ENCODE results near the gene APC. TPM values are rescaled to one million over a fixed set of nuclear protein-coding genes. Genes with fewer than 3 reads are reported as not detected.

The APC gene
- total RNA-seq, 1 donor from 2014 or later = 48.5 TPM

DNA sequence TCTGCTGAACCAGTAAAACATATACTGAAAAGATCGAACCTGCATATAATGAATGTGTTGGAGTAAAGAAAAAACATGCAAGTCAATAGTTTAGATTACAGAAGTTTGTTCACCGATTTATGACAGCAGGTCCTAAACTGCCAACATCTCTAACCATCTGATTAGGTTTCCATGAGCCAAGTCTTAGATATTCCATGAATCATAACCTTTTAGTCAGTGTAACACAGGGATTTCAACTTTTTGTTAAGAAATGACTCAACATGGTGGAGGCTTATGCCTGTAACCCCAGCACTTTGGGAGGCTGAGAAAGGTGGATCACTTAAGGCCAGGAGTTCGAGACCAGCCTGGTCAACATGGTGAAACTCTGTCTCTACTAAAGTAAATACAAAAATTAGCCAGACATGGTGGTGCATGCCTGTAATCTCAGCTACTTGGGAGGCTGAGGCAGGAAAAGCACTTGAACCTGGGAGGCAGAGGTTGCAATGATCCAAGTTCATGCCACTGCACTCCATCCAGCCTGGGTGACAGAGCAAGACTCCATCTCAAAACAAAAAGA, 38.7 kb downstream of the APC start:
- DNase-seq (ENCODE audit: low spot score, unreplicated experiment) = no peak
- TF ChIP-seq, protein P1, sequence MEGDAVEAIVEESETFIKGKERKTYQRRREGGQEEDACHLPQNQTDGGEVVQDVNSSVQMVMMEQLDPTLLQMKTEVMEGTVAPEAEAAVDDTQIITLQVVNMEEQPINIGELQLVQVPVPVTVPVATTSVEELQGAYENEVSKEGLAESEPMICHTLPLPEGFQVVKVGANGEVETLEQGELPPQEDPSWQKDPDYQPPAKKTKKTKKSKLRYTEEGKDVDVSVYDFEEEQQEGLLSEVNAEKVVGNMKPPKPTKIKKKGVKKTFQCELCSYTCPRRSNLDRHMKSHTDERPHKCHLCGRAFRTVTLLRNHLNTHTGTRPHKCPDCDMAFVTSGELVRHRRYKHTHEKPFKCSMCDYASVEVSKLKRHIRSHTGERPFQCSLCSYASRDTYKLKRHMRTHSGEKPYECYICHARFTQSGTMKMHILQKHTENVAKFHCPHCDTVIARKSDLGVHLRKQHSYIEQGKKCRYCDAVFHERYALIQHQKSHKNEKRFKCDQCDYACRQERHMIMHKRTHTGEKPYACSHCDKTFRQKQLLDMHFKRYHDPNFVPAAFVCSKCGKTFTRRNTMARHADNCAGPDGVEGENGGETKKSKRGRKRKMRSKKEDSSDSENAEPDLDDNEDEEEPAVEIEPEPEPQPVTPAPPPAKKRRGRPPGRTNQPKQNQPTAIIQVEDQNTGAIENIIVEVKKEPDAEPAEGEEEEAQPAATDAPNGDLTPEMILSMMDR (IDR thresholded peaks at IDR 0.05; ENCODE audit: unreplicated experiment) = no peak
- Mint-ChIP-seq H3K27me3 (no peaks in the 10 kb centered on the region), H3K27ac (no peak overlapping the region), H3K4me3 (ENCODE audit: low read depth) (no peak overlapping the region), H3K9me3 (ENCODE audit: low read depth) (no peaks in the 10 kb centered on the region), H3K4me1 (ENCODE audit: low read depth) (peaks cover 5% of the 10 kb centered on the region), H3K36me3 (ENCODE audit: insufficient read depth) (peaks cover 17% of the 10 kb centered on the region)

DNA sequence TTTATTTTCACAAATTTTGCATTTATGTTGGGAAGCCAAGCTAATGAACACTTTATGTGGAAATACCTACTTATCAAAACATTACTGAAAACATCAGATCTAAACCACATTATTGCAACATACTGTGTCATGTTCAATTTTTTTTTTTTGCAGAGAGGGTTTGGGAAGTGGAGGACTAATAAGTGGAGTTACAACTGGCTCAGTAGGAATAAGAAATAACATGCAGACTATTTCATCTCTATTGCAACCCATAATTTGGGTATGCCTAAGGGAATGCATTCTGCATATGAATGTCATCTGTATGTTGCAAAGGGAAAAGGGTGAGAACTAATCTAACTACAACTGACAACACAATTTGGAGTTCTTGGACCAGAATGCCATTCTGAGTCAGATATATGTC, 41.8 kb downstream of the APC start:
- Mint-ChIP-seq H3K27ac (no peak overlapping the region), H3K36me3 (ENCODE audit: insufficient read depth) (peaks cover 23% of the 10 kb centered on the region), H3K9me3 (ENCODE audit: low read depth) (no peaks in the 10 kb centered on the region), H3K27me3 (no peaks in the 10 kb centered on the region), H3K4me3 (ENCODE audit: low read depth) (no peak overlapping the region), H3K4me1 (ENCODE audit: low read depth) (peaks cover 1% of the 10 kb centered on the region)
- no peak for DNase-seq (ENCODE audit: low spot score, unreplicated experiment)
- TF ChIP-seq, protein P1 (IDR thresholded peaks at IDR 0.05; ENCODE audit: unreplicated experiment) = no peak

DNA sequence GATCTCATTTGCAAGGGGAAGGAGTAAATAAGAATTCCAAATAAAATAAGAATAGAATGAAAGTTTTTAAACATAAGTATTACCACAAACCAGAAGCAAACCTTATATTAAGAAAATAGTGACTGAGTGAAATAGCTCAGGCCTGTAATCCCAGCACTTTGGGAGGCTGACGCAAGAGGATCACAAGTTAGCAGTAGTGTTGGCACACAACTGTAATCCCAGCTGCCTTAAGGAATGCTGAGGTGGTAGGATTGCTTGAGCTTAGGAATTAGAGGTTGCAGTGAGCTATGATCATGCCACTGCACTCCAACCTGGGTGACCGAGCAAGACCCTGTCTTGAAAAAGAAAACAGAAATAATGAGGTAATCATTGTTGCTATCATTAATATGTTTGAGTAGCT, 47.0 kb downstream of the APC start:
- H3K27ac Mint-ChIP-seq = no peak overlapping the region
- peaks cover 4% of the 10 kb centered on the region for H3K4me1 Mint-ChIP-seq (ENCODE audit: low read depth)
- no peaks in the 10 kb centered on the region for H3K27me3 Mint-ChIP-seq
- no peak overlapping the region for H3K4me3 Mint-ChIP-seq (ENCODE audit: low read depth)
- H3K36me3 Mint-ChIP-seq (ENCODE audit: insufficient read depth) = peaks cover 14% of the 10 kb centered on the region
- TF ChIP-seq, protein P1 (IDR thresholded peaks at IDR 0.05; ENCODE audit: unreplicated experiment) = no peak
- DNase-seq (ENCODE audit: low spot score, unreplicated experiment) = no peak
- H3K9me3 Mint-ChIP-seq (ENCODE audit: low read depth) = no peaks in the 10 kb centered on the region

DNA sequence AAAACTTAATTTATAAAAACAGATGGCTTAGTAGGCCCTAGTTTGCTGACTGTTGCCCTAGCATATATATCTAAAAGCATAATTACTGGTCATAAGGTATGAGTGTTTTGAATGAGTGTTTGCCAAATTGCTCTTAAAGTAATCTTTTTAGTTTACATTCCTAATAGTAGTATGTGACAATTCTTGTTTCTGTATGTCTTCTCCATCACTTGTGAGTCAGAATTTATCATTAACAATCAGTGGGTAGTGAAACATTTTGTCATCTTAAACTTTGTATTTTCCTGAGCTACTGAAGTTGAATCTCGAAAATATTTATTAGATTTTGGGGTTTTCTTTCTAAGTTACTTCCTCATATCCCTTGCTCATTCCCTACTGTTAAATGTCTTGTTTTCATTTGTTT, 49.6 kb downstream of the APC start:
- H3K4me3 Mint-ChIP-seq (ENCODE audit: low read depth) = no peak overlapping the region
- H3K4me1 Mint-ChIP-seq (ENCODE audit: low read depth) = peaks cover 3% of the 10 kb centered on the region
- H3K9me3 Mint-ChIP-seq (ENCODE audit: low read depth) = no peaks in the 10 kb centered on the region
- peaks cover 5% of the 10 kb centered on the region for H3K36me3 Mint-ChIP-seq (ENCODE audit: insufficient read depth)
- no peak overlapping the region for H3K27ac Mint-ChIP-seq
- TF ChIP-seq, protein P1 (IDR thresholded peaks at IDR 0.05; ENCODE audit: unreplicated experiment) = no peak
- H3K27me3 Mint-ChIP-seq = no peaks in the 10 kb centered on the region
- DNase-seq (ENCODE audit: low spot score, unreplicated experiment) = no peak

DNA sequence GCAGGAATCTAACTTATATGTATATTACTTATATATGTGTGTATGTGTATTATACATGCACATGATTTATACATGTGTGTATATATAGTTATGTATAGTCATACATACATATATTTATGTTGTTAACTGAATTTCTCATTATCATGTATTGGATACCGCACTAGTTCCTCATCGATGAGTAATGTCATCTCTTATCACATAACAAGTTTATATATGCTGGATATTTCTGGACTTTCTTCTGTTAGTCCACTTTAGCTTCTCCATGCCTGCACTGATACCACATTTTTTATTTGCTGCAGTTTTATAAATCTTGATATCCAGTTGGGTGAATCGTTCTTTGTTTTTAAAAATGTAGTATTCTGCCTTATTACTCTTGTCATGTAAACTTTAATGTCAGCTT, 50.2 kb downstream of the APC start:
- Mint-ChIP-seq H3K27me3 (no peaks in the 10 kb centered on the region), H3K9me3 (ENCODE audit: low read depth) (no peaks in the 10 kb centered on the region)

More for the DNA sequence above, 50.2 kb downstream of the APC start:
- H3K27ac Mint-ChIP-seq = no peak overlapping the region
- TF ChIP-seq, protein P1 (IDR thresholded peaks at IDR 0.05; ENCODE audit: unreplicated experiment) = no peak
- H3K36me3 Mint-ChIP-seq (ENCODE audit: insufficient read depth) = peaks cover 7% of the 10 kb centered on the region
- DNase-seq (ENCODE audit: low spot score, unreplicated experiment) = no peak
- no peak overlapping the region for H3K4me3 Mint-ChIP-seq (ENCODE audit: low read depth)
- H3K4me1 Mint-ChIP-seq (ENCODE audit: low read depth) = peaks cover 6% of the 10 kb centered on the region

Measured in progenitor cell of endocrine pancreas (in vitro differentiated cells).